Keratinocyte (primary cell): ENCODE data around the gene CPED1.

Source experiments
- EZH2 ChIP-seq: IDR thresholded peaks from one replicate; pipeline ENCODE4 v1.6.1; 2012; ENCODE audit warnings: inconsistent platforms, mild to moderate bottlenecking, low read length, moderate library complexity
- TF ChIP-seq, protein P1 (sequence below), 3 experiments: IDR thresholded peaks in 1 of 3; conservative IDR thresholded peaks in 1 of 3; optimal IDR thresholded peaks in 1 of 3; 2 replicates in 2 of 3; 3 replicates in 1 of 3; pipeline versions ENCODE3 to v1.5.1; 2011; ENCODE audit warnings: low read length in 3 of 3, mild to moderate bottlenecking in 3 of 3, moderate library complexity in 2 of 3, control low read depth in 1 of 3, inconsistent platforms in 1 of 3; ENCODE audit not compliant: insufficient read depth in 2 of 3; ENCODE audit errors: extremely low read depth in 1 of 3

DNA sequence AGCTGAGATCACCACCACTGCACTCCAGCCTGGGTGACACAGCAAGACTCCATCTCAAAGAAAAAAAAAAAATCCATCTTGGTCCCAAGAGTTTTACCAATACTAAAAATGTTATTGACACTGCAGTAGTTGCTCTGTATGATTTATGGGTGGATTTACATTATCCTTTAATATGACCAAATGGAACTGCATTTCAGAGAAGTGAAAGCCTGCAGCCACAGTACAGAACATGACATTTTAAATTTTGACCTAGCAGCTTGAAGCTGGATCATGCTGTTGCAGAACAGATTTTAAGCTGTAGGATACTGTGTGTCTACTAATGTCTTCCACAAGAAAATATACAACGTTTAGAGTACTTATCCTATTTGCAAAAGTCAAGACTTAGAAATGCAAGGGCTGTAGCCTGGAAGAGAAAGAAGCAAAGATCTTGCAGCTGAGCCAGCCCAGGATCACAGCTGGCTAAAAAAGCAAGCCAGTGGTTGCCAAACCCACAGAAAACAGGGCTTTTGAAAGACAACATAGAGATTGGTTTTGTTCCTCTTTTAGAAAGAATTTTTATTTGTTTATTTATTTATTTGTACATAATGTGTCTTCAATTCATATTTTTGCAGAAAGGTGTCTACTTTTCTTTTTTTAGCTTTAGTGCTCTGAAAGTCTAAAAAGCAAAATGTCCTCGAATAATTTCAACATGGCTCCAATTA lies 285.1 kb downstream of the CPED1 start:
- TF ChIP-seq, protein P1, sequence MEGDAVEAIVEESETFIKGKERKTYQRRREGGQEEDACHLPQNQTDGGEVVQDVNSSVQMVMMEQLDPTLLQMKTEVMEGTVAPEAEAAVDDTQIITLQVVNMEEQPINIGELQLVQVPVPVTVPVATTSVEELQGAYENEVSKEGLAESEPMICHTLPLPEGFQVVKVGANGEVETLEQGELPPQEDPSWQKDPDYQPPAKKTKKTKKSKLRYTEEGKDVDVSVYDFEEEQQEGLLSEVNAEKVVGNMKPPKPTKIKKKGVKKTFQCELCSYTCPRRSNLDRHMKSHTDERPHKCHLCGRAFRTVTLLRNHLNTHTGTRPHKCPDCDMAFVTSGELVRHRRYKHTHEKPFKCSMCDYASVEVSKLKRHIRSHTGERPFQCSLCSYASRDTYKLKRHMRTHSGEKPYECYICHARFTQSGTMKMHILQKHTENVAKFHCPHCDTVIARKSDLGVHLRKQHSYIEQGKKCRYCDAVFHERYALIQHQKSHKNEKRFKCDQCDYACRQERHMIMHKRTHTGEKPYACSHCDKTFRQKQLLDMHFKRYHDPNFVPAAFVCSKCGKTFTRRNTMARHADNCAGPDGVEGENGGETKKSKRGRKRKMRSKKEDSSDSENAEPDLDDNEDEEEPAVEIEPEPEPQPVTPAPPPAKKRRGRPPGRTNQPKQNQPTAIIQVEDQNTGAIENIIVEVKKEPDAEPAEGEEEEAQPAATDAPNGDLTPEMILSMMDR (optimal IDR thresholded peaks at IDR 0.05 in 1 of 3, IDR thresholded peaks at IDR 0.05 in 1 of 3, conservative IDR thresholded peaks at IDR 0.05 in 1 of 3; ENCODE audit: extremely low read depth in 1 of 3, insufficient read depth in 2 of 3, low read length in 3 of 3), result no peak
- no peak for TF ChIP-seq EZH2
